Endometrium (tissue), 2 donors: Measurements from ENCODE around the gene ARFGEF2.
"Not testable (repeated sequence)": the region's sequence is repeated elsewhere in the genome, so short reads cannot be mapped to it uniquely, and the experiment has no call there.

Experiments
- FAIRE-seq: peaks from 2 replicates; lab custom pipeline; 2012; peaks lifted over from hg19 to GRCh38; lab: Jason Lieb, UNC
- donor health status: control.
- donor health status: control.

ARFGEF2 gene

DNA sequence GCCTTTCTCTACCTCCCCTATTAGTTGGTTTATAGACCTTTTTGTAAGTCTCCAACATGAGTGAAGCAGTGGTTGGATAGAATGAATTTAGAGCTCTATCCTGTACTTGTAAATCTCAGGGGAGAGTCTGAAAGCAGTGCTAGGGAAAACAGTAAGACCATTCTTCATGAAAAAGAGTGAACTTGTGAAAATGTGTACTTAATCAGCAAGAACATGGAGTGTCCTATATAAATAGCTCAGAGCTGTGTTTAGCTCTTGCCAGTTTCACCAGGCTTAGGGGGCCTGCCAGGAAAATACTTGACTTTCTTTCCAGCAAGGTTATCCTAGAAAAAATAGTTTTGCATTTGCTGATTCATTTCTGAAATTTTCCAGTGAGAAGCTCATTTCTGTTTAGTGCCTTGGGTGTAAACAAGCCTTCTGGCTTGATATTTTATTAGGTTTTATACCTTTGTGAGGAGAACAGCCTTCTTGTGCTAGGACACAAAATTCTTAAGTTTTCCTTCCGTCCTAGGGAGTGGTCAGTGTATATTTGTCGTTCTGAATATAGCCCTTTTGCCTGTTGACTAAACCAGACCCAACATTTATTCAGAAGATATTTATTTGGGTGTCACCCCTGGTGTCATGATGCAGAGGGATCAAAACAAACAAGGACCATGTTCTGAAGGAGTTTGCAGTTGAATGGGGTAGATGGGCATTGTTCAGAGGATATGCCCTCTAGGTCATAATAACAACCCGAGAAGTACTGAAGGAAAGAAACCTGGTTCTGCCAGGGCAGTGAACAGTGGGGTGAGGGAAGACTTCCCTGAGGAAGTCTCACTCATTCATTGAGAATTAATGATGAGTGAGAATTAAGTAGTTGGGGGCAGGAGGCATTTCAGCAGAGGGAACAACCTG lies 7.6 kb downstream of the ARFGEF2 start:
- no peak for FAIRE-seq

DNA sequence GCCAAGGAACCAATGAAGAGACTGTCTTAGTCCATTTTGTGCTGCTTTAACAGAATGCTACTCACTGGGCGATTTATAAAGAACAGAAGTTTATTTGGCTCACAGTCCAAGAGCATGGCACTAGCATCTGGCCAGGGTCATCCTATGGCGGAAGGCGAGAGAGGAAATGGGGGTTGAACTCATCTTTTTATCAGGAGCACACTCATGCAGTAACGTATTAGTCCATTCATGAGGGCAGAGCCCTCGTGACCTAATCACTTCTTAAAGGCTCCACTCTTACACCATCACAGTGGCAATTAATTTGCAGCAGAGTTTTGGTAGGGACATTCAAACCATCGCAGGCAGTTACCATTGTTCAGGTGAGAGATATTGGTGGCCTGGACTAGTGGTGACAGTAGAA lies 8.5 kb downstream of the ARFGEF2 start:
- FAIRE-seq: no peak

DNA sequence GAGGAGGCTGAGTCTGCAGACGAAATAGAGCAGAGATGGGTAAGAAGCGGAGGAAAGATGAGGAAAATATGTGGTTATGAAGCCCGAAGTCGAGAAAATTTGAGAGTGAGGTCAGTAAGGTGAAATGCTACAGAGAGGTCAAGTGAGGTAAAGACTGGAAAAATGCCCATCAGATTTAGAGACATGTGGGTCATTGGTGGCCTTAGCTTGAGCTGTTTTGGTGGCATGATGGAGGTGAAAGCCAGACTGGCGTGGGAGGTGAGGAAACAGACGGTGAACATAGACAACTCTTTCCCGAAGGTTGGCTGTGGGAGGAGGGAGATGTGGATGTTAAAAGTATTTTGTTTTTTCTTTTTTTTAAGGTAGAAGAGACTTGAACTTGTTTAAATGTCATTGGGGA lies 9.4 kb downstream of the ARFGEF2 start:
- no peak for FAIRE-seq

DNA sequence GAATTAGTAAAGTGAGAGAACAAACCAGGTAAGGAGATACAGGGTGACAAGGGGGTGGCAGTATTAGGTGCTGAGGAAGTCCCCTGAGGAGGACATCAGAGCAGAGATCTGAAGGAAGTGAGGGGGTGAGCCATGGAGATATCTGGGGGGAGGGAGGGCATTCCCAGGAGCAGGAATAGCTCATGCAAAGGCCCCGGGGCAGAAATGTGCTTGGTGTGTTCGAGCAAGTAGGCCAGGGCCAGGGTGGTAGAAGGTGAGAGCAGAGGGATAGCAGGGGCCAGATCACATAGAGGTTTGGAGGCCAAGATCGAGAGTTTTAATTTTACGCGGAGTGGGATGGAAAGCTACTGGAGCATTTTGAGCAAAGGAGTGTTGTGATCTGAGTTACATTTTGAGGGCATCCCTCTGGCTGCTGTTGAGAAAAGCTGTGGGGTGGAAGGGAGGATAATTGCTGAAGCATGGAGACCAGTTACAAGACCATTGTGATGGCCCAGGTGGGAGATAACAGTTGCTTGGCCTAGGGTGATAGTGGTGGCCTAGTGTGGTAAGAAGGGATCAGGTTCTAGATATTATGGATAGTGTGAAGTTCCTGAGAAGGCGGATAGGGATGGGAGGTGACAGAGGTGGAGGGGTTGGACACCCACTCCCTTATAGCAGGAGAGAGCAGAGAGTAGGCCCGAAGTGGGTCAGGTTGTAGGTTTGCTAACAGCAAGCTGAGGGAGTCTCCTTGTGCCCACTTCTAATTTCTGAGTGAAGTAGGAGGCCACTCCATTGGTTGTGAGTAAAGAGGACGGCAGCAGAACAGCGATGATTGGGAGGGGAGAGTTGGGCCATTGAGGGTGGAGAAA lies 10.2 kb downstream of the ARFGEF2 start:
- no peak for FAIRE-seq

GRCh38 chr20:48932375-48932941 lies 10.9 kb downstream of the ARFGEF2 start:
- FAIRE-seq: no peak

GRCh38 chr20:48933017-48933766 lies 11.7 kb downstream of the ARFGEF2 start:
- FAIRE-seq: no peak

GRCh38 chr20:48934273-48934877 lies 12.9 kb downstream of the ARFGEF2 start:
- not testable (repeated sequence) for FAIRE-seq

DNA sequence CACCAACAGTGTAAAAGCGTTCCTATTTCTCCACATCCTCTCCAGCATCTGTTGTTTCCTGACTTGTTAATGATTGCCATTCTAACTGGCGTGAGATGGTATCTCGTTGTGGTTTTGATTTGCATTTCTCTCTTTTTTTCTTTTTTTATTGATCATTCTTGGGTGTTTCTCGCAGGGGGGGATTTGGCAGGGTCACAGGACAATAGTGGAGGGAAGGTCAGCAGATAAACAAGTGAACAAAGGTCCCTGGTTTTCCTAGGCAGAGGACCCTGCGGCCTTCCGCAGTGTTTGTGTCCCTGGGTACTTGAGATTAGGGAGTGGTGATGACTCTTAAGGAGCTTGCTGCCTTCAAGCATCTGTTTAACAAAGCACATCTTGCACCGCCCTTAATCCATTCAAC lies 13.5 kb downstream of the ARFGEF2 start:
- FAIRE-seq: not testable (repeated sequence)

DNA sequence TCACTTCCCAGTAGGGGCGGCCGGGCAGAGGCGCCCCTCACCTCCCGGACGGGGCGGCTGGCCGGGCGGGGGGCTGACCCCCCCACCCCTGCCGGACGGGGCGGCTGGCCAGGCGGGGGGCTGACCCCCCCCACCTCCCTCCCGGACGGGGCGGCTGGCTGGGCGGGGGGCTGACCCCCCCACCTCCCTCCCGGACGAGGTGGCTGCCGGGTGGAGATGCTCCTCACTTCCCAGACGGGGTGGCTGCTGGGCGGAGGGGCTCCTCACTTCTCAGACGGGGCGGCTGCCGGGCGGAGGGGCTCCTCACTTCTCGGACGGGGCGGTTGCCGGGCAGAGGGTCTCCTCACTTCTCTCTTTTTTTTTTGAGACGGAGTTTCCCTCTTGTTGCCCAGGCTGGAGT lies 14.7 kb downstream of the ARFGEF2 start:
- not testable (repeated sequence) for FAIRE-seq

- FAIRE-seq: no peak
Measured at GRCh38 chr20:48937674-48938073, 16.2 kb downstream of the ARFGEF2 start.

- no peak for FAIRE-seq
Measured at GRCh38 chr20:48938670-48939069, 17.2 kb downstream of the ARFGEF2 start.

GRCh38 chr20:48940170-48940569 lies 18.7 kb downstream of the ARFGEF2 start:
- FAIRE-seq: no peak

DNA sequence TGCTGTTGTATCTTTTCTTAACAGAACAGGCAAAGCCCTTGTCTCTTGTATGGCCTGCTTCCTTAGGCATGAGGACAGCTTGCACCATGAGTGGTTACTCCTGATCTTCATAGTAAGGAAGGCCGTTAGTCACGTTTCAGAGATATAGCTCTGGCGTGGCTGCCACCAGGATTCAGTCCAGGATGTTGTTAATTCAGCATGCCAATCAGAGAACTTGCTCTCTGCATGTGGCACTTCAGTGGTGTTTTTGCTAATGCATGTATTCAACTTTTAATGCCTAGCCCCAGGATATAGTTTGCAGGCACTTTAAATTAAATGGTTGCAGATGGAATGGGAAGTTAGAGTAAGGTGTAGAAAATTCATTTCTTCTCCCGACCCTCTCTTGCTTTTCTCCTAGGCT lies 20.0 kb downstream of the ARFGEF2 start:
- FAIRE-seq: no peak

- FAIRE-seq: no peak
Measured at GRCh38 chr20:48942730-48943129, 21.2 kb downstream of the ARFGEF2 start.

DNA sequence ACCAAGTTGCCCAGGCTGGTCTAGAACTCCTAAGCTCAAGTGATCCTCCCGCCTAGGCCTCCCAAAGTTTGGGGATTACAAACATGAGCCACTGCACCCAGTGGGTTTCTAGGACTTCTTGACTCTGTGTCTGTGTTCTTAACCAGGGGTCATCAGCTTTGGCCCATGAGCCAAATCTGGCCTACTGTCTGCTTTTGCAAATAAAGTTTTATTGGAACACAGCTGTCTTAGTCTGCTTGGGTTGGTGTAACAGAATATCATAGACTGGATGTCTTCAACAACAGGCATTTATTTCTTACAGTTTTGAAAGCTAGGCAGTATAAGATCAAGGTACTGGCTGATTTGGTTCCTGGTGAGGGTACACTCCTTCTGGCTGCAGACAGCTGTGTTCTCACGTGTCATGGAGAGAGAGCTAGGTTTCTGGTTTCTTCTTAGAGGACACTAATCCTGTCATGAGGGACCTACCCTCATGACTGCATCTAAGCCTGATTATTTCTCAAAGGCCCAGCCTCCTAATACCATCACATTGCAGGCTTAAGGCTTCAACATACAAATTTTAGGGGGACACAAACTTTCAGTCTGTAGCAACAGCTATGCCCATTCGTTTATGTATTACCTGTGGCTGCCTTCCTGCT lies 23.3 kb downstream of the ARFGEF2 start:
- no peak for FAIRE-seq

- FAIRE-seq: no peak
Measured at GRCh38 chr20:48945840-48946514, 24.5 kb downstream of the ARFGEF2 start.

GRCh38 chr20:48948612-48949011 lies 27.1 kb downstream of the ARFGEF2 start:
- no peak for FAIRE-seq

DNA sequence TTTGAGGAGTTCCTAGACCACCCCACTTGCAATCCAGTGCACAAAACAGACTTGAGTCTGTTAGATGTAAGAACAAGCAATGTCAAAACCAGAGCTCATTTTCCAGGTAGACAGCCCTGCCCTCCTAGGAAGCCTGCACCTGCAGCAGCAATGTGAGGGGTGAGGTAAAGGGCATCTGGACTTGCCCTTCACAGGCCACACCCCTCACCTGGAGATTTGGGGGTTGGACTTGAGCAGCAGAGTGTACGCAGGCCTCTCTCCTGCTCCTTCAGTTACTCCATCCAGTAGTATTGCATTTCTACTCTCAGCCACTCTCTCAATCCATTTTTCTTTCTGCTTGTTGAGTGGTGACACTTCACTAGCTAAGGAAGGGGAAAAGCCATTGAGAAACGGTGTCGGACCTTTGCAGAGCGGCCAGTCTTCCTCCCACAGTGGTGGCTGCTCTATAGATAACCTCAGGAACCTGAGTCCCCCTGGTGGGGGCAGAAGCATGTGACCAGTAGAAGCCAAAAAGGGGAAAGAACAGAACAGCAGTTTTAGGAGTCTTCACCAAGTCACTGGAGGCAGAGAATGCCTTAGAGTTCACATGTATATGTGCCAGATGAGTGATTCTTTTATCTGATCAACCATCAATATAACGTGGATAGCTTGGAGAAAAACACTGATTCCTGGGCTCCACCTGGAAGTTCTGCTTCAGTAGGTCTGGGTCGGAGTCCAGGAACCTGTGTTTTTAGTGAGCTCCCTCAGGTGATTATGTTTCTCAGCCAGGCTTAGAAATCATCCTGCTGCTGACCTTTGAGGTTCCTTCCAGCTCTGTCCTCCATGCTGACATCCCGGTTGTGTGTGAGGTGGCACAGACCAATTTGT lies 28.0 kb downstream of the ARFGEF2 start:
- no peak for FAIRE-seq

- FAIRE-seq: no peak
Measured at GRCh38 chr20:48951041-48951440, 29.5 kb downstream of the ARFGEF2 start.

GRCh38 chr20:48951646-48952045 lies 30.1 kb downstream of the ARFGEF2 start:
- no peak for FAIRE-seq
